ENCODE data around the gene MZF1. TPM values are rescaled to one million over a fixed set of nuclear protein-coding genes. Genes with fewer than 3 reads are reported as not detected.

Gene MZF1
- total and polyA plus RNA-seq, 9 of the 15 experiments (the other 6 are each of a cell fraction or from before 2014, with no cell fraction given): 0.31 to 29.3 (median 11.5) TPM

GRCh38 chr19:58558623-58559274 lies 14.4 kb downstream of the MZF1 start (continued):
- TF ChIP-seq ZFX (CRISPR knock-in tag; IDR thresholded peaks at IDR 0.05) (peak; percentile 74), CBX8 (IDR thresholded peaks at IDR 0.05; ENCODE audit: borderline replicate concordance, extremely low read depth, low read depth, low read length, poor library complexity, severe bottlenecking) (no peak), ZBTB9 (CRISPR knock-in tag; IDR thresholded peaks at IDR 0.05) (no peak; the same call in 1 of the 2 replicates), MLX (CRISPR knock-in tag; conservative IDR thresholded peaks at IDR 0.05) (peak in 1 of 2 experiments; percentile 76; a peak in 1 of 4 replicates), POLR3A (IDR thresholded peaks at IDR 0.05; ENCODE audit: borderline replicate concordance, extremely low read depth, insufficient read depth, insufficient read length) (no peak), NRF1 (conservative IDR thresholded peaks at IDR 0.05 in 1 of 2, IDR thresholded peaks at IDR 0.05 in 1 of 2) (peak; percentile 97 to 98), YY1 (IDR thresholded peaks at IDR 0.05; ENCODE audit: borderline replicate concordance in 1 of 3, control insufficient read depth in 1 of 3, extremely low read depth in 1 of 3, insufficient read depth in 3 of 3, insufficient read length in 1 of 3, insufficient replicate concordance in 2 of 3, low read depth in 1 of 3, low read length in 2 of 3) (peak; percentile 93 to 99 (median 97)), NFYB (IDR thresholded peaks at IDR 0.05; ENCODE audit: extremely low read depth, insufficient read length) (no peak), ZNF324 (CRISPR knock-in tag; IDR thresholded peaks at IDR 0.05) (peak; percentile 72), ZNF584 (CRISPR knock-in tag; IDR thresholded peaks at IDR 0.05; ENCODE audit: low read depth) (no peak), HNRNPLL (IDR thresholded peaks at IDR 0.05; ENCODE audit: low read depth, low read length, poor library complexity, severe bottlenecking) (no peak), ZNF212 (CRISPR knock-in tag; IDR thresholded peaks at IDR 0.05) (0 out of 2 replicates have a peak, but pooled peaks have one; percentile 42), COPS2 (conservative IDR thresholded peaks at IDR 0.05) (no peak), MXI1 (IDR thresholded peaks at IDR 0.05; ENCODE audit: low read depth, low read length) (no peak), ESRRA (IDR thresholded peaks at IDR 0.05; ENCODE audit: borderline replicate concordance, low read depth) (0 out of 2 replicates have a peak, but pooled peaks have one; percentile 12), TAL1 (IDR thresholded peaks at IDR 0.05) (no peak), ZNF12 (CRISPR knock-in tag; IDR thresholded peaks at IDR 0.05) (no peak), SIN3A (IDR thresholded peaks at IDR 0.05; ENCODE audit: borderline replicate concordance in 2 of 2, control insufficient read depth in 1 of 2, low read depth in 2 of 2, low read length in 2 of 2) (no peak), SNRNP70 (optimal IDR thresholded peaks at IDR 0.05; ENCODE audit: low read depth, low read length) (no peak), VEZF1 (CRISPR knock-in tag; IDR thresholded peaks at IDR 0.05) (peak; percentile 54; the same call in 1 of the 2 replicates), PCBP1 (IDR thresholded peaks at IDR 0.05; ENCODE audit: low read depth, low read length, poor library complexity, severe bottlenecking) (peak; percentile 21), TCF3 (CRISPR knock-in tag; IDR thresholded peaks at IDR 0.05) (no peak), HNRNPUL1 (IDR thresholded peaks at IDR 0.05; ENCODE audit: low read length) (no peak), XRCC3 (IDR thresholded peaks at IDR 0.05) (no peak)

Data from K562 (cell line).